HG03571 (cell line): ENCODE measurements around the gene PADI1.
A peak's percentile ranks its signal among the peaks of the same experiment; 100 is the strongest.

Experiments
- ATAC-seq: cut with Tn5 transposase; IDR thresholded peaks from one replicate; pipeline ENCODE4 v1.9.1; 2021; ENCODE audit not compliant: unreplicated experiment

The PADI1 gene

DNA sequence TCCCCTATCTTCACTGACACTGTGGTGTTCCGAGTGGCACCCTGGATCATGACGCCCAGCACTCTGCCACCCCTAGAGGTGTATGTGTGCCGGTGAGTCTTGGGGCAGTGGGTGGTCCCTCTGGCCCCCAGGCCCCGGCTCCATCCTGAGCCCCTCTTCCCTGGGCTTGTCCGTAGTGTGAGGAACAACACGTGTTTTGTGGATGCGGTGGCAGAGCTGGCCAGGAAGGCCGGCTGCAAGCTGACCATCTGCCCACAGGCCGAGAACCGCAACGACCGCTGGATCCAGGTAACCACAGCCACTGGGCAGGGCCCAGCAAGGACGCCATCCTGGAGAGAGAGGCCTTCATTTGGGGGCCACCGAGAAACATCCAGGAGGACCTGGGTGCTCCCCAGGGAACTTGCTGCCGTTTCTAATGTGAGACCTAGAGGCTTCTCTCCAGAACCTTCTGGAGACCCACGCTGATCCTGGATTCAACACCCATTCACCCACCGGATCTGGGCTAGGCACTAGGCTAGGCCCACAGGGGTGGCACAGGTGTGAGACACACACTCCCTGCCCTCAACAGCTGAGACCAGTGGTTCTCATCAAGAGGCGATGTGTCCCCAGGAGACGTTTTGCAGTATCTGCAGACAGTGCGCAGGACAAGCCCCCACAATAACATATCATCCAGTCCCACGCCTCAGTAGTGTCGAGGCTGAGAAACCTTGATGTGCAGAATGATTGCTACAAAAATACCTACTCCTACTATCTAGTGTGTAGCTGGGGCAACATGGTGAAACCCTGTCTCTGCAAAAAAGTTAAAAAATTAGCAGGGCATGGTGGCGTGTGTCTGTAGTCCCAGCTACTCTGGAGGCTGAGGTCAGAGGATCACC, 66.2 kb downstream of the PADI1 start:
- no peak for ATAC-seq

DNA sequence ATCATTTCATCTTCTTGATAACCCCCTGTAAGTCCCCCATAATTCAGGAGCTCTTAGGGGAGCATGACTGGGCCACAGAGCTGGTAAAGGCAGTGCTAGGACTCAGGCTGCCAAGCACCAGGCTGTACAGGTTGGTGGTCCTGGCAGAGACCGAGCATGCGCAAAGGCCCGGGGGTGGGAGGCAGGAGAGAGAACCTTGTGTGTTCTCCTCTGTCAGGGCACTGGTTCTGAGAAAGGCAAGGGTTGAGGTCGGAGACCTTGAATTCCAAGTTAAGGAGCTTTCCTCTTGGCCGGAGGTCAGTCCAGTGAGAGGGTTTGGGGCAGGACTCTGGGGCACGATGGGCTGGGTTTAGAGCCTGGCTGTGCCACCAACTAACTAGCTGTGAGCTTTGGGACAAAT, 67.1 kb downstream of the PADI1 start:
- ATAC-seq: no peak

DNA sequence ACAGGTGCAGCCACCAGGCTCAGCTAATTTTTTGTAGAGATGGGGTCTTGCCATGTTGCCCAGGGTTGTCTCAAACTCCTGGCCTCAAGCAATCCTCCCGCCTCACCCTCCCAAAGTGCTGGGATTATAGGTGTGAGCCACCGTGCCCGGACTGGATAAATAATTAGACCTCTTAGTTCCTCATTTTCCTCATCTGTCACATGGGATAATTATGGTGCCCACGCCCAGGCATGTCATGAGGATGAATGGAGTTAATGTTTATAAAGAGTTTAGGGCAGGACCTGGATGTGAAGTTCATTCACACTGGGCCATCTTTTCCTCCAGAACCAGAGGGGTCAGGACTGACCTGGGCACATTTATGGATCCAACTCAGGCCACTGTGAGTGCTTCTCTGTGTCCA, 67.7 kb downstream of the PADI1 start:
- no peak for ATAC-seq

DNA sequence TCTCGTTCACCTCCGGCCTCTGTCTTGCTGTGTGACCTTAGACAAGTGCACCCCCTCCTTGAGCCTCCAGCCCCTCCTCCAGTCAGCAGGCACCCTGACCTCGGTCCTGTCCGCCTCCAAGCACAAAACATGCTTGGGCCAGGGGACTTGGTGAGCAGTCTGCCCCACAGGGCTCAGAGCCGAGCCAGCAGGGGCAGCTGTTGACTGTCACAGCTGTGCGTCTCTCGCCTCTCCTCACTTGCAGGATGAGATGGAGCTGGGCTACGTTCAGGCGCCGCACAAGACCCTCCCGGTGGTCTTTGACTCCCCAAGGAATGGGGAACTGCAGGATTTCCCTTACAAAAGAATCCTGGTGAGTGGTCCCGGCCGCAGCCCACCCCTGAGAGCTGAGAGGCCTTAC, 68.2 kb downstream of the PADI1 start:
- no peak for ATAC-seq

DNA sequence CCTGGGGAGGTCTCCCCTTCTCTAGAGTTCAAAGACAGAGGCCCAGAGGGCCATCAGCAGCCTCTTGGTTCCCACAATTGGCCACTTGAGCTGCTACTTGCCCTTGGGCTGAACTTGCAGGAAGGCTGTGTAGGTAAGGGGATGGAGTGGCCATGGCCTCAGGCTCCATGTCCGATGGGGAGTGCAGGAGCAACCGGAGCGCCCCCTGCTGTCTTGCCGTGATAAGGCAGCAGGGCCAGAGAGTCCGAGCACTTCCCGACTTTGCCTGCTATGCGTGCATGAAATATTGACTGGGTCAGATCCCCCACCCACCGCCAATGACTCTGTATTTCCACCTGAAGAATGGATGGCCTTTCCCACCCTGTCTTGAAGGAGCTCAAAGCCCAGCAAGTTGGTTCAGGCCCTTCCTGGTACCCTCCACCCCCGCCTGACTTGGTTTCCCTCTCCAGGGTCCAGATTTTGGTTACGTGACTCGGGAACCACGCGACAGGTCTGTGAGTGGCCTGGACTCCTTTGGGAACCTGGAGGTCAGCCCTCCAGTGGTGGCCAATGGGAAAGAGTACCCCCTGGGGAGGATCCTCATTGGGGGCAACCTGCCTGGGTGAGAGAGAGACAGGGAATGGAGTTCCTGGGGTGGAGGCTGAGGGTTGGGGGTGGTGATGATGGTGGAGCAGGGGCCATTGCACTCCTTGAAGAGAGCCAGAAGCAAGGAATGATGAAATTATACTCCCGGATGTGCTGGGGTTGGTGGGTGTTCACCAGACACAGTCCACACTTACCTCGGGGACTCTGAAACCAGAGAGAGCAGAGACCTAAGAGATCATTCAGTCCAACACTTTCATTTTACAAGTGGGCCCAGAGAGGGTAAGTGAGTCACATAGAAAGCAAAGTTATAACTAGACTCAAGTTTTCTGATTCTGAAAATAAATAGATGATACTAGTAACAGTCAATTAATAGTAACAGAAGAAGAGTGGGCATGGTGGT, 69.5 kb downstream of the PADI1 start:
- ATAC-seq: peak; percentile 53

DNA sequence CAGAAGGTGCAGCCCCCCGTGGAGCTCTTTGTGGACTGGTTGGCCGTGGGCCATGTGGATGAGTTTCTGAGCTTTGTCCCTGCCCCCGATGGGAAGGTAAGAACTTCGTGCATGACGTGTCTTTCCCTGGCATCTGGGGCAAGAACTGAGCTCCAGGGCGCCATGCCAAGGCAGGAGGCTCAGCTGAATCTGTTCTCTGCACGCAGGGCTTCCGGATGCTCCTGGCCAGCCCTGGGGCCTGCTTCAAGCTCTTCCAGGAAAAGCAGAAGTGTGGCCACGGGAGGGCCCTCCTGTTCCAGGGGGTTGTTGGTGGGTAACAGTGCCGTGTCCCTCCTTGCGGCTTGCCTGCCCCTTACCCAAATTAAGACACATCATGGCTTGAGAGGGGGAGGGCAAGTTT, 71.6 kb downstream of the PADI1 start:
- no peak for ATAC-seq

DNA sequence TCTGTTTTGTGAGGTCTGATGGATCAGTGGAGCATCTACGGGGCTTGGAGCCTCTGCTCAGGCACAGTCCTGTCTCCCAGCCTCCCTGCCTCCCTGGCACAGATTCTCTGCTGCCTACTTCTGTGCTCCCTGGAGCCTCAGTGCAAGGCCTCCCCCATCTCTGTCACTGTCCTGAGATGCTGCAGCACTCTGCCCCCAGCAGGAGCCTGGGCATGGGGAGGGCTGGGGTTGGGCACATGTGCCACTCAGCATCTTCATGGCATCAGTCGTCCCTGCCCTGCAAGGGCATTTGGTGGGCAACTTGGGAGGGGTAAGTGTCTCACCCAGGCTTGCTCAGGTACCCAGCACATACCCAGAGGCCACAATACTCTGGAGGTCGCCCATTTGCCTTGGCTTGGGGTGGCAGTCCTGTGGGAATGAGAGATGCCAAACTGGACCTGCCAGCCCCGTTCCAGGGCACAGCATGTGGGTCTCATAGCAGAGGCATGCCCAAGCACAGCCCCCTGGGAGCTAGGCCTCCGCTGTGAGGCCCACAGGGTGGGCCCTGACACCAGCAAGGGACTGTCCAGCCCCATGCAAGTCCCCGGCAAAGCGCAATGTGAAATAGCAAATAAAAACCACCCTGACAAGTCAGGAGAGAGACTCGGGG, 72.7 kb downstream of the PADI1 start:
- ATAC-seq: no peak

DNA sequence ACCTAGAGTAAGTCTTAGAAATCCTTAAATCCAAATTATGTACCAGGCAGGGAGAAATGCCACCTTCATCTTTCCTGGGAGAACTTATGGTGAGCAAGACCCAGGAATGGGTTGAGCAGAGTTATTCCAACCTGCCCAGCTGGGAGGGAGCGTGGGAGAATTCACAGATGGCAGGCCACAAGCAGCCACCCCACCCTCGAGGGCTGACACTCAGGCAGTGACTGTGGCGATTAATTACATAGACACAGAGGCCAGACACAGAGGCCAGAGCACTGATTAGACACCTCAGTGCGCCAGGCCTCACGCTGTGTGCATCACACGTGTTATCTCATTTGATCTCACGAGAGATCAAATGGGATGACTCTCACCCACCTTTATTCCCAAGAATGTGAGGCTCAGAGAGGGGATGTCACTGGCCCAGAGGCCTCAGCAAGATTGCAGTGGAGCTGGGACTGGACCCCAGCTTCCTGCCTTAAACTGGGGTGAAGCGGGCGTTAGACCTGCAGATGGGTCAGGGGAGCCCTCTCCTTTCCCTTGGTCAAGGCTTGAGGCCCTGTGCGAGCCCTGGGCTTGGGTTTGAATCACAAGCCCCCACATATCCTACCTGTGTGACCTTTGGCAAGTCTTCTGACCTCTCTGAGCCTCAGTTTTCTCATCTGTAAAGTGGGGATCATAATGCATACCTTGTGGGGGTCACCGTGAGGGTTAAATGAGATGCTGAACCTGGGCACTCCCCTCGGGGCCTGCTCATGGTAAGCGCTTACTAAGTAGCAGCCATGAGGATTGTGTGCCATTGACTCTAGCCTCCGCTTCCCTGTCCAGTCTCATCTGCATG, 74.3 kb downstream of the PADI1 start:
- ATAC-seq: no peak

DNA sequence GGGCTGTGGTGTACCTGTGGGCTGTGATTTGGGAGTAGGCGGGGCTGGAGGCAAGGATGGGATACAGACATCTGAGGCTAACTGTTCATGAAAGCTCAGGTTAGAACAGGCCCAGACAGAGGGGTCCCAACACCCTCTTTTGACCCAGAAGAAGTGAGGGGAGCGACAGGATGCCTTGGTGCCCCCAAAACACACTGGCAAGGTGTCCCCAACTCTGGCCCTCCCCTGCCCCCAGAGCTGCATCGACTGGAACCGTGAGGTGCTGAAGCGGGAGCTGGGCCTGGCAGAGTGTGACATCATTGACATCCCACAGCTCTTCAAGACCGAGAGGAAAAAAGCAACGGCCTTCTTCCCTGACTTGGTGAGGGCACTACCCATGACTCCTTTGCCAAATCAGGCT, 75.5 kb downstream of the PADI1 start:
- no peak for ATAC-seq

DNA sequence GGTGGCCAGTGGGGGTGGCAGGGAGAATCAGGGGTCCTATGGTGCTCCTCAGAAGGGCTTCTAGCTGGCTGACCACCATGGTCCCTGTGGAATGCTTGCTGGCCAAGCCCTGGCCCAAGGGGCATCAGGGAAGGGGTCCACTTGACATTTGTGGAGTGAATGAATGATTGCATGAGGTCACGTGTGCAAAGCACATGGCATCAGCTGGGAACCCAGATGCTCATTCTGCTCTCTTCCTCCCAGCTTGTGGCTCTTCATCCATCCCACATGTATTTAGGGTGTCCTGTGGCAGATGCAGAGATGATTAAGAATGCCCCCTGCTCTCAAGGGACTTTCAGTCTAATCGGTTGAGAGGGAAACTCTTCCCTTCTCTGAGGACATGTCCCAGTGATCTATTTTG, 76.0 kb downstream of the PADI1 start:
- no peak for ATAC-seq

DNA sequence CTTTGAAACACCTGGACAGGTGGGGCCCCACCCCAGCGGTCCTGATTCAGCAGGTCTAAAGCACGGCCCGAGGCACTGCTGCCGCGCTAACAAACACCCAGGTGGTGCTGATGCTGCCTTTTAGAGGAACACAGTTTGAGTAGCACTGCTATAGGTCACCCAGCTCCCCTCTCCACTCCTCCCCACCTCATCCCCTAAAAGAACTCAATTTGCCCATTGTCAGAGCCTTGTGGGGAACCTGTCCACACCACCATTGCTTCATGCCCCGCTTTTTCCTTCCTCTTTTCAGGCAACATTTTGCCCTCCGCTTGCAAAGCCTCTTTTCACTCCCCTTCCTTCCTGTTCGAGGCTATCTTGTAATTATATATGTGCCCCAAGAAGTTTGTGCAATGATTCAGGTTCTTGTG, 76.8 kb downstream of the PADI1 start:
- ATAC-seq: no peak

DNA sequence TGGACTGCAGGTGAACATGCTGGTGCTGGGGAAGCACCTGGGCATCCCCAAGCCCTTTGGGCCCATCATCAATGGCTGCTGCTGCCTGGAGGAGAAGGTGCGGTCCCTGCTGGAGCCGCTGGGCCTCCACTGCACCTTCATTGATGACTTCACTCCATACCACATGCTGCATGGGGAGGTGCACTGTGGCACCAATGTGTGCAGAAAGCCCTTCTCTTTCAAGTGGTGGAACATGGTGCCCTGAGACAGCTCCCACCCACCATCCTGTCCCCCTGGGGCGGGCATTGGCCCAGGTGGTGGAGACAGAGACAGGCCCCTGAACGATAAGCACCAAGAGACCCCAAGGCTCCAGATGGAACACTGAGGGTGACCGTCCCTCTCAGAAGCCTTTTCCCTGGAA, 77.9 kb downstream of the PADI1 start:
- no peak for ATAC-seq

DNA sequence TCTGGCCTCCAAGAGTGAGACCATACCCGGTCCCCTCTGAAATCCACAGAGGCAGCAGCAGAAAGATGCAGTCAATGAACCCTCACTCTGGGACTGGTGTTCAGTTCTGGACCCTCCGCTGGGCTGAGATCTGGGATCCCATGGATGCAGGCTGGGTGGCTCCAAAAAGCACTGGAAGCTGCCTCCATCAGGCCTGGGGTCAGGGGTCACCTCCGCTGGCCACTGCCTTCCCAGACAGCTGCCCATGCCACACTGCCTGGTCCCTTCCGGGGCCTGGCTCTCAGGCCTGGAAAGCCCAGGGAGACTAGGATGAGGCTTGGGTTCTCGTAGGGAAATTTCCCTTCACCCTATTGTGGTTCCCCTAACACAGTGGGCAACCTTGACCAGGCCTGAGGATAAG, 81.7 kb downstream of the PADI1 start:
- no peak for ATAC-seq

DNA sequence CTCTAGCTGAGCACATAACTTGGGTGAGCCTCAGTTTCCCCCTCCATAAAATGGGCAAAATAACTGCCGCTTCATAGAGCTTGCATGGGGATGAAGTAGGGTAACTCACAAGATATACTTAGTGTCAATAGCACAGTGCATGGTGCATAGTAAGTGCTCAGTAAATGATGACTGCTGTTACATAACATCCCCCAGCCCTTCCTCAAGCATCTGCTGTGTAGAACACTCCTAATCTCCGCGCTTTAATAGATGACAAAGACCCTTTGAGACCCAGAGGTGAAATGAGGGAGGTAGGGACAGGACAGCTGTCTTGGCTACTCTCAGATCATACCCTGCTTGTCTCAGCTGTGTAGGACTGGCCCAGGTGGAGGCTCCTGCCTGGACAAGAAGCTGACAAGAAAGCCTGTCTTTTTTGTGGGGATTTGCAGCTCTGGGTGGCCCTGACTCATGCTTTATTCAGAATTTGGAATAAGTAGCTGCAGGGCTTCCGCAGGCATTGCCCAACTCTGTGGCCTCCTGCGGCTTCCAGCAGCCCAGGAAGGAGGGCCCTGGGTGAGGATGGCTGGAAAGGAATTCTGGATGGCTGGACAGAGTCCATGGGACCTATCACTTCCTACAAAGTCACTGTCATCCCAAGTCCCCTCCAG, 82.3 kb downstream of the PADI1 start:
- no peak for ATAC-seq

DNA sequence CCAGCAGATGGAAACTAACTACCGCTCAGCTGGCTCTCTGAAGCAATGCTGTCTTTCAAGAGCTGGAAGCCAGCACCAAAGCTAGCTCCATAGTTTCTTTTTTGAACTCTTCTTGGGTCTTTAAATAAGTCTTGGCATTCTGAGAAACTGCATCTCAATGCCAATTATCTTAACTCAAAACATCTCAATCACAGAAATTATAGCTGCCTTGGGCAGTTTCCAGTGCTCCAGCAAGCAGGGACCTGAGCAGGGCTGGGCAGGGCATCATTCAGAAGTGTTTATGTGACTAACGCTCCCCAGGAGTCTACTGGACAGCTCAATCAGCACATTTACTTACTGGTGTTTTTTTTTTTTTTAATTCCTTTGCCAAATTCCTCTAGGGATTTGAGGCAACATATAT, 84.8 kb downstream of the PADI1 start:
- ATAC-seq: no peak

DNA sequence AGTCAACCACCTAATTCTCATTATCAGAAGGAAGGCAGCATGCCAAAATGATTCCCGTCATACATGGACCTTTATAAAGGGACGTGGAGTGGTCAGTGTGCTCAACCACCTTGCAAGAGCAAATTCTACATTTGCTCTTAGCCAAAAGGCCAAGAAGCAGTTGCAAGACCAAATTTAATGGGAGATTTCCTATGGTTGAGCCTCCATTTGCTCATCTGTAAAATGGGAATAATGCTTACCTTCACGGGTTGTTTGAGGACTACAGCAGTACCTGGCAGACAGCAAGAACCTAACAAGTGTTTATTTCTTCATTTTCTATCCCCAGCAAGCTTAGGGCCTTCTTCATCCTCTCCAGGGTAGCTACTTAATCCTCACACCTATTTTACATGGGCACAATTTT, 85.6 kb downstream of the PADI1 start:
- no peak for ATAC-seq

DNA sequence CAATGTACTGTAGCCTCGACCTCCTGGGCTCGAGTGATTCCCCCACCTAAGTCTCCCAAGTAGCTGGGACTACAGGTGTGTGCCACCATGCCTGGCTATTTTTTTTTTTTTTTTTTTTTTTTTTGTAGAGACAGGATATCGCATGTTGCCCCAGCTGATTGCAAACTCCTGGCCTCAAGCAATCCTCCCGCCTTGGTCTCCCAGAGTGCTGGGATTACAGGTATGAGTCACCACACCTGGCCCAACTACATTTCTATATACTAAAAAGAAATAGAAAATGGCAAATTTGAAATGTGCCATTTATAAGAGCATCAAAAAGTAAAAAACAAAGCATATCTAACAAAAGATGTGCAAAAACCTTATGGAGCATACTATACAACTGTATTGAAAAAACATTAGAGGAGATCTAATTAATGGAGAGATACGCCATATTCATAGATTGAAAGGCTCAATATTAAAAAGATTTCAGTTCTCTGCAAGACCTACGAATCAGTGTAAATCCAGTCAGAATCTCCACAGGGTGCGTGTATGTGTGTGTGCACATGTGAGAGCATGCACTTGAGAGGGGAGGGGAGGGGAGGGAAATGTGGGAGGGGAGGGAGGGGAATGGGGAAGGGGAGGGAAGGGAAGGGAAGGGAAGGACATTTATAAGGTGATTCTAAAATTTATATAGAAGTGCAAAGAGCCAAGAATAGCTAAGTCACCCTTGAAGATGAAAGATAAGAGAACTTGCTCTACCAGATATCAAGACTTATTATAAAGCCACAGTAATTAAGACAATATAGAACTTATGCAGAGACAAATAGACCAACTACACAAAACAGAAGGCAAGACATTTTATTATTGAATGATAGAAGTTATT, 87.6 kb downstream of the PADI1 start:
- no peak for ATAC-seq

DNA sequence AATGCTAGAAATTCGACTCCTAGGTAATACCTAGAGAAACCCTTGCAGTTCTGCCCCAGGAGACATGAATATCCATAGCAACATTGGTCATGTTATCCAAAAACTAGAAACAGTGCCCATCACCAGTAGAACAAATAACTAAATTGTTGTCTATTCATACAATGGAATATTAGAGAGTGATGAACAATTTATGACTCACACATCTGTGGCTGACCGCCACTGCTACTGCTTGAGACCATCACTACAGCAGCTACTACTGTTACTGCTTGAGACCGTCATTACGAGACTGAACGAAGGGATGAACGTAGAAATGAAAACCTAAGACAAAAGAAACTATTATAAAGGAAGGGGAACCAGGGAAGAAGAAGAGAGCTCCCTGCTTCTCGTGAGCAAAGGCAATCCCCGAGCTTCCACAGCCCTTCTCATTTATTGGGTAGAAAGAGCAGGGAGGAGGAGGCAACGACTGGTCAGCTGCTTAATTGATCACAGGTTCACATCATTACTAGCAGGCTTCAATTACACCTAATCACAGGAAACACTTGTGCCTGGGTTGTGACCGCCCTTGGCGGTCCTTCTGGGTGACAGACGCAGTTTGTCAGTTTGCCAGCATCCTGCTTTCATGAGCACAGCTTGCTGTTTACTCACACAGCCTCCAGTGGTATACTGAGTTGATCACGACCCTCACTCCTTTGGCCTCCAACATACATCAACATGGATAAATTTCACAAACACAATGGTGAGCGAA, 88.9 kb downstream of the PADI1 start:
- ATAC-seq: no peak
